IMR-90 (cell line): ENCODE measurements around the gene MMP14. TPM values are rescaled to one million over a fixed set of nuclear protein-coding genes. Genes with fewer than 3 reads are reported as not detected.
A peak's percentile ranks its signal among the peaks of the same experiment; 100 is the strongest.

Experiments
- ATAC-seq: fragments of 200-7000 bp; cut with Tn5 transposase; 2 replicates; pipeline ENCODE4 v1.9.1; 2020; ENCODE audit warnings: low read depth, mild to moderate bottlenecking, moderate library complexity
- Bru-seq: library from RNA; stranded (reverse); fragments of 400-500 nt; gene quantifications from one replicate; lab custom pipeline; 2021; lab: Mats Ljungman, UMichigan
- BruChase-seq, 2 experiments: library from RNA; stranded (reverse); fragments of 400-500 nt; gene quantifications; one replicate each; lab custom pipeline; 2021; lab: Mats Ljungman, UMichigan
- BruUV-seq: library from RNA; stranded (reverse); fragments of 400-500 nt; replicated peaks from 2 replicates; lab custom pipeline; 2021; lab: Mats Ljungman, UMichigan
- CTCF ChIA-PET: fragments of 300-600 bp; formaldehyde crosslinking; extraction: SDS; loops from one replicate; lab custom pipeline; 2021; ENCODE audit warnings: antibody characterized with exemption; lab: Yijun Ruan, JAX
- POLR2A ChIA-PET: fragments of 300-600 bp; sonication (Branson Sonifier 250); formaldehyde crosslinking; loops from one replicate; lab custom pipeline; 2022; ENCODE audit warnings: antibody characterized with exemption; ENCODE audit not compliant: unreplicated experiment; lab: Charles Lee
- DNase-seq: peaks from one replicate; pipeline ENCODE4 v3.0.0; 2013
- H2AFZ ChIP-seq: replicated peaks from 2 replicates; pipeline ENCODE3; 2013; ENCODE audit warnings: low read length, mild to moderate bottlenecking; ENCODE audit not compliant: poor library complexity
- H2AK5ac ChIP-seq: 2 replicates; pipeline ENCODE4 v1.6.1; 2013; ENCODE audit warnings: low read depth, low read length, inconsistent platforms
- H2AK9ac ChIP-seq: replicated peaks from 2 replicates; pipeline ENCODE3; 2013; ENCODE audit warnings: mild to moderate bottlenecking, low read depth, low read length, moderate library complexity; ENCODE audit not compliant: poor library complexity
- H2BK120ac ChIP-seq: 2 replicates; pipeline ENCODE4 v1.6.1; 2013; ENCODE audit warnings: low read depth, low read length, inconsistent platforms
- H2BK15ac ChIP-seq: 3 replicates; pipeline ENCODE4 v1.6.1; 2013; ENCODE audit warnings: low read depth, low read length, inconsistent platforms
- H2BK20ac ChIP-seq: 2 replicates; pipeline ENCODE4 v1.6.1; 2013; ENCODE audit warnings: low read depth, mild to moderate bottlenecking, inconsistent platforms, low read length, moderate library complexity
- H2BK5ac ChIP-seq: 2 replicates; pipeline ENCODE4 v1.6.1; 2013; ENCODE audit warnings: mild to moderate bottlenecking, low read depth, low read length, inconsistent platforms; ENCODE audit not compliant: poor library complexity, severe bottlenecking
- H3K14ac ChIP-seq: replicated peaks from 2 replicates; pipeline ENCODE4 v1.6.1; 2013; ENCODE audit warnings: low read depth, low read length, inconsistent platforms
- H3K18ac ChIP-seq: 2 replicates; pipeline ENCODE4 v1.6.1; 2013; ENCODE audit warnings: low read depth, low read length, control low read depth
- H3K23ac ChIP-seq: 2 replicates; pipeline ENCODE4 v1.6.1; 2013; ENCODE audit warnings: low read depth, low read length, inconsistent platforms
- H3K27ac ChIP-seq: 2 replicates; pipeline ENCODE4 v1.5.1; 2013; ENCODE audit warnings: mild to moderate bottlenecking, control low read depth, low read length; ENCODE audit not compliant: insufficient read depth
- H3K27me3 ChIP-seq: 2 replicates; pipeline ENCODE4 v1.6.1; 2013; ENCODE audit warnings: low read length; ENCODE audit not compliant: control insufficient read depth, insufficient read depth
- H3K36me3 ChIP-seq: 2 replicates; pipeline ENCODE4 v1.6.1; 2013; ENCODE audit warnings: low read length, mixed read lengths; ENCODE audit not compliant: control insufficient read depth, insufficient read depth
- H3K4ac ChIP-seq: 2 replicates; pipeline ENCODE4 v1.6.1; 2013; ENCODE audit warnings: low read depth, low read length, inconsistent platforms
- H3K4me1 ChIP-seq: 2 replicates; pipeline ENCODE4 v1.6.1; 2013; ENCODE audit warnings: low read length, mixed read lengths; ENCODE audit not compliant: control insufficient read depth, insufficient read depth
- H3K4me2 ChIP-seq: 2 replicates; pipeline ENCODE4 v1.6.1; 2013; ENCODE audit warnings: low read depth, mild to moderate bottlenecking, control low read depth, low read length, moderate library complexity
- H3K4me3 ChIP-seq: 2 replicates; pipeline ENCODE4 v1.5.1; 2013; ENCODE audit warnings: low read depth, mild to moderate bottlenecking, control low read depth, low read length, moderate library complexity; ENCODE audit not compliant: insufficient read depth
- H3K56ac ChIP-seq: 2 replicates; pipeline ENCODE4 v1.6.1; 2013; ENCODE audit warnings: low read length, inconsistent platforms; ENCODE audit not compliant: insufficient read depth; ENCODE audit errors: extremely low read depth
- H3K79me1 ChIP-seq, 2 experiments: 2 replicates each; pipeline ENCODE4 v1.6.1; 2013; ENCODE audit warnings: low read length in 2 of 2, inconsistent platforms in 1 of 2, low read depth in 1 of 2
- H3K9ac ChIP-seq: 2 replicates; pipeline ENCODE4 v1.6.1; 2013; ENCODE audit warnings: low read depth, low read length, control low read depth
- H3K9me1 ChIP-seq: 2 replicates; pipeline ENCODE4 v1.6.1; 2013; ENCODE audit warnings: low read length, inconsistent platforms; ENCODE audit not compliant: insufficient read depth
- H3K9me3 ChIP-seq: 2 replicates; pipeline ENCODE4 v1.6.1; 2013; ENCODE audit warnings: low read length; ENCODE audit not compliant: control insufficient read depth, insufficient read depth
- H4K20me1 ChIP-seq: 2 replicates; pipeline ENCODE4 v1.6.1; 2013; ENCODE audit warnings: low read length, inconsistent platforms; ENCODE audit not compliant: insufficient read depth
- H4K5ac ChIP-seq: 2 replicates; pipeline ENCODE4 v1.6.1; 2013; ENCODE audit warnings: mild to moderate bottlenecking, low read depth, low read length, control low read depth
- H4K8ac ChIP-seq, 2 experiments: 2 replicates each; pipeline ENCODE4 v1.6.1; 2013; ENCODE audit warnings: low read depth in 2 of 2, low read length in 2 of 2, control low read depth in 1 of 2, inconsistent platforms in 1 of 2
- H4K91ac ChIP-seq: 2 replicates; pipeline ENCODE4 v1.6.1; 2013; ENCODE audit warnings: low read depth, low read length, inconsistent platforms; ENCODE audit not compliant: insufficient read depth
- BHLHE40 ChIP-seq: fragments of 150-350 bp; IDR thresholded peaks from 2 replicates; pipeline ENCODE4 v1.6.1; 2016; ENCODE audit warnings: mild to moderate bottlenecking, low read depth, low read length
- CEBPB ChIP-seq: IDR thresholded peaks from 2 replicates; pipeline ENCODE4 v1.6.1; 2012; ENCODE audit warnings: low read depth, low read length, improper control_type of control experiment
- CHD1 ChIP-seq: IDR thresholded peaks from 2 replicates; pipeline ENCODE4 v1.6.1; 2012; ENCODE audit warnings: low read depth, low read length, improper control_type of control experiment
- MAFK ChIP-seq: IDR thresholded peaks from 2 replicates; pipeline ENCODE4 v1.6.1; 2012; ENCODE audit warnings: low read depth, low read length, improper control_type of control experiment
- RAD21 ChIP-seq: IDR thresholded peaks from 2 replicates; pipeline ENCODE4 v1.6.1; 2012; ENCODE audit warnings: low read length, improper control_type of control experiment
- RCOR1 ChIP-seq: IDR thresholded peaks from 2 replicates; pipeline ENCODE4 v1.6.1; 2012; ENCODE audit warnings: mild to moderate bottlenecking, low read length, improper control_type of control experiment; ENCODE audit not compliant: insufficient replicate concordance
- SMC3 ChIP-seq: fragments of 150-350 bp; IDR thresholded peaks from 2 replicates; pipeline ENCODE4 v1.6.1; 2016; ENCODE audit warnings: low read depth, mild to moderate bottlenecking, antibody characterized with exemption, low read length, moderate library complexity
- WGBS, 2 experiments: methylation state at CpG; one replicate each; pipeline versions ENCODE4 v1.1.5 to v1.1.7; 2013; ENCODE audit warnings: missing lambda C conversion rate in 2 of 2; ENCODE audit not compliant: insufficient read length in 1 of 2; ENCODE audit errors: extremely low coverage in 2 of 2; 5-methylcytosine and 5-hydroxymethylcytosine counted together
- dilution Hi-C: fragments of 300-500 bp; cut with HindIII; formaldehyde crosslinking; loops from one replicate; pipeline ENCODE4 v1.14.3; 2018; ENCODE audit warnings: low sequenced_read_pairs; ENCODE audit not compliant: unreplicated experiment
- in situ Hi-C: fragments of 300-500 bp; cut with MboI; formaldehyde crosslinking; loops from 3 replicates; pipeline ENCODE4 v1.14.3; 2019; ENCODE audit warnings: low sequenced_read_pairs, inconsistent platforms, mixed read lengths
- intact Hi-C: fragments of 100-400 bp; cut with micrococcal nuclease; formaldehyde crosslinking; loops from 2 replicates; pipeline ENCODE4 v1.10.0; 2022
- long read RNA-seq: library from polyadenylated mRNA; unstranded; transcript quantifications from one replicate; pipeline ENCODE4 v2.0.0, GENCODE V29; 2021; ENCODE audit not compliant: unreplicated experiment
- polyA plus RNA-seq, 3 experiments: library from polyadenylated mRNA; depleted of rRNA; stranded (reverse); fragments of >200 nt; gene quantifications; 2 replicates each; pipeline ENCODE4 v1.2.3, GENCODE V29; 2012; ENCODE audit warnings: low replicate concordance in 1 of 3
- total RNA-seq: library from RNA; depleted of rRNA; stranded (reverse); fragments of >200 nt; gene quantifications from 2 replicates; pipeline ENCODE4 v1.2.3, GENCODE V29; 2012; rRNA removed
- TF ChIP-seq, protein P1 (sequence below): conservative IDR thresholded peaks from 2 replicates; pipeline ENCODE4 v1.5.1; 2012; ENCODE audit warnings: mild to moderate bottlenecking, low read depth, low read length, improper control_type of control experiment
- TF ChIP-seq, protein P2 (sequence below): fragments of 150-350 bp; IDR thresholded peaks from 2 replicates; pipeline ENCODE4 v1.6.1; 2017; ENCODE audit warnings: mild to moderate bottlenecking, antibody characterized with exemption, low read length, low read depth
- TF ChIP-seq, protein P3 (sequence below): fragments of 150-350 bp; IDR thresholded peaks from 2 replicates; pipeline ENCODE4 v1.6.1; 2016; ENCODE audit warnings: low read depth, mild to moderate bottlenecking, low read length, moderate library complexity, borderline replicate concordance

Gene MMP14
- total RNA-seq: 124 and 156 TPM in 2 replicates
- 315 and 375 TPM in 2 replicates for polyA plus RNA-seq (2012; rRNA removed)
- polyA plus RNA-seq (2012; cell fraction: cytosol; rRNA removed): 185 and 358 TPM in 2 replicates
- 492 and 622 TPM in 2 replicates for polyA plus RNA-seq (2012; cell fraction: nucleus; rRNA removed; ENCODE audit: low replicate concordance)
- Bru-seq, nascent RNA: percentile 96 among the genes with signal in this experiment
- BruChase-seq, experiment 1, labeled RNA remaining after a 6-hour chase: percentile 99 among the genes with signal in this experiment
- percentile 98 among the genes with signal in this experiment for BruChase-seq, experiment 2, labeled RNA remaining after a 2-hour chase
- long read RNA-seq, transcript MMP14-201 (10 exons, 3,732 nt): major isoform, 14 of 55 reads
- long read RNA-seq, partial matches to known transcripts: 38 of 55 reads
- long read RNA-seq, other reads (novel, unspliced or antisense): 3 of 55 reads

DNA sequence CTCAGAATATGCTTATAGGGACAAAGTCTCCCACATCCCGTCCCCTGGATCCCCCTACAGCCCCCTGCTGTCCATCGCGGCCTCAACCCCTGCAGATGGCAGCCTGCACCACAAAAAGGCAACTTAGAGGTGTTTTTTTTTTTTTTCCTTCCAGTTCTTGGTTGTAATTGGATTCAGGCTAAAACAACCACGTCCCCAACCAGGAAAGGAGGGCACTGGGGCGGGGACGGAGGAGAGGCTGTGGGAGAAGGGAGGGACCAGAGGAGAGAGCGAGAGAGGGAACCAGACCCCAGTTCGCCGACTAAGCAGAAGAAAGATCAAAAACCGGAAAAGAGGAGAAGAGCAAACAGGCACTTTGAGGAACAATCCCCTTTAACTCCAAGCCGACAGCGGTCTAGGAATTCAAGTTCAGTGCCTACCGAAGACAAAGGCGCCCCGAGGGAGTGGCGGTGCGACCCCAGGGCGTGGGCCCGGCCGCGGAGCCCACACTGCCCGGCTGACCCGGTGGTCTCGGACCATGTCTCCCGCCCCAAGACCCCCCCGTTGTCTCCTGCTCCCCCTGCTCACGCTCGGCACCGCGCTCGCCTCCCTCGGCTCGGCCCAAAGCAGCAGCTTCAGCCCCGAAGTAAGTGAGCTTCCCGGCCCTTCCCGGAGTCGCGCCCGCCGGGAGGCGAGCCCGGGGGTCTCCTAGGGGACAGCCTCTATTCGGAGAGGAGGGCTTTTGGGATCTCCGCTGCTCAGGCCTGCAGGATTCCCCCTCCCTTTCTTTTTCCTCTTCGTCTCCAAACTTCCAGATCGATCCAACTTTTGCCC lies at the start of gene MMP14:
Gene MMP14, plus strand, starts transcription at position 285 of the 813 bp plus-strand sequence. Its CDS starts 233 bp downstream, at position 518.
- Histone ChIP-seq H3K18ac (peak within 1 kb of the TSS; percentile 77; the same call in 1 of the 2 replicates), H2BK5ac (peak within 1 kb of the TSS; percentile 77), H2BK120ac (peak within 1 kb of the TSS; percentile 55), H3K27ac (peak within 1 kb of the TSS; percentile 96), H4K5ac (peak within 1 kb of the TSS; percentile 81), H2AK9ac (peak within 1 kb of the TSS; percentile 96), H3K27me3 (no peaks in the 10 kb centered on the region), H3K36me3 (peaks cover 28% of the 10 kb centered on the region), H3K4ac (peak within 1 kb of the TSS; percentile 93), H2BK20ac (peak within 1 kb of the TSS; percentile 44; the same call in 1 of the 2 replicates), H4K20me1 (peaks cover 27% of the 10 kb centered on the region), H2AK5ac (peak within 1 kb of the TSS; percentile 79), H3K9ac (peak within 1 kb of the TSS; percentile 94), H3K4me2 (peak within 1 kb of the TSS; percentile 81), H3K9me1 (peaks cover 12% of the 10 kb centered on the region), H3K4me3 (peak within 1 kb of the TSS; percentile 64), H3K79me1 (peaks cover 6 to 45% of the 10 kb centered on the region in 2 experiments; a peak in 3 of 4 replicates), H2AFZ (peak within 1 kb of the TSS; percentile 71), H2BK15ac (peak within 1 kb of the TSS; percentile 45; the same call in 1 of the 3 replicates), H3K56ac (peak within 1 kb of the TSS; percentile 94), H3K23ac (peak within 1 kb of the TSS; percentile 90), H4K8ac (peak within 1 kb of the TSS; percentile 89 to 95), H3K14ac (peak within 1 kb of the TSS; percentile 68), H3K9me3 (no peaks in the 10 kb centered on the region), H3K4me1 (peaks cover 13% of the 10 kb centered on the region), H4K91ac (peak within 1 kb of the TSS; percentile 93)
- CTCF ChIA-PET: interaction anchor here (0.6 to 1.6 kb wide), 5 partner anchors 14 to 266 kb away, joined by 3 to 9 read pairs (median 3); no protein-coding TSS in a partner anchor
- BruUV-seq: TSS peak; percentile 88
- ATAC-seq (peak; percentile 77), DNase-seq (peak; percentile 89)
- WGBS, 2 experiments: 0% methylated on average over 8 of the region's 46 CpGs; no CpG with 5 or more reads in 1 of the 2 experiments
- dilution Hi-C loops (no loop called here), in situ Hi-C loops (no loop called here), intact Hi-C loops (loop anchor here (1.0 to 5.0 kb wide), 7 partner anchors 17 to 279 kb away; partner anchors contain the start of genes AJUBA and RBM23)
- POLR2A ChIA-PET: interaction anchor here (3.6 kb wide), 1 partner anchor 15 kb away, joined by 25 read pairs; no protein-coding TSS in a partner anchor
- TF ChIP-seq RCOR1 (no peak), SMC3 (peak; percentile 58), RAD21 (peak; percentile 61), CEBPB (no peak), CHD1 (peak; percentile 43; the same call in 1 of the 2 replicates), BHLHE40 (no peak), MAFK (no peak; the same call in 1 of the 2 replicates)
- TF ChIP-seq, protein P1, sequence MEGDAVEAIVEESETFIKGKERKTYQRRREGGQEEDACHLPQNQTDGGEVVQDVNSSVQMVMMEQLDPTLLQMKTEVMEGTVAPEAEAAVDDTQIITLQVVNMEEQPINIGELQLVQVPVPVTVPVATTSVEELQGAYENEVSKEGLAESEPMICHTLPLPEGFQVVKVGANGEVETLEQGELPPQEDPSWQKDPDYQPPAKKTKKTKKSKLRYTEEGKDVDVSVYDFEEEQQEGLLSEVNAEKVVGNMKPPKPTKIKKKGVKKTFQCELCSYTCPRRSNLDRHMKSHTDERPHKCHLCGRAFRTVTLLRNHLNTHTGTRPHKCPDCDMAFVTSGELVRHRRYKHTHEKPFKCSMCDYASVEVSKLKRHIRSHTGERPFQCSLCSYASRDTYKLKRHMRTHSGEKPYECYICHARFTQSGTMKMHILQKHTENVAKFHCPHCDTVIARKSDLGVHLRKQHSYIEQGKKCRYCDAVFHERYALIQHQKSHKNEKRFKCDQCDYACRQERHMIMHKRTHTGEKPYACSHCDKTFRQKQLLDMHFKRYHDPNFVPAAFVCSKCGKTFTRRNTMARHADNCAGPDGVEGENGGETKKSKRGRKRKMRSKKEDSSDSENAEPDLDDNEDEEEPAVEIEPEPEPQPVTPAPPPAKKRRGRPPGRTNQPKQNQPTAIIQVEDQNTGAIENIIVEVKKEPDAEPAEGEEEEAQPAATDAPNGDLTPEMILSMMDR: peak; percentile 68
- TF ChIP-seq, protein P2, sequence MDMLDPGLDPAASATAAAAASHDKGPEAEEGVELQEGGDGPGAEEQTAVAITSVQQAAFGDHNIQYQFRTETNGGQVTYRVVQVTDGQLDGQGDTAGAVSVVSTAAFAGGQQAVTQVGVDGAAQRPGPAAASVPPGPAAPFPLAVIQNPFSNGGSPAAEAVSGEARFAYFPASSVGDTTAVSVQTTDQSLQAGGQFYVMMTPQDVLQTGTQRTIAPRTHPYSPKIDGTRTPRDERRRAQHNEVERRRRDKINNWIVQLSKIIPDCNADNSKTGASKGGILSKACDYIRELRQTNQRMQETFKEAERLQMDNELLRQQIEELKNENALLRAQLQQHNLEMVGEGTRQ: no peak
- TF ChIP-seq, protein P3, sequence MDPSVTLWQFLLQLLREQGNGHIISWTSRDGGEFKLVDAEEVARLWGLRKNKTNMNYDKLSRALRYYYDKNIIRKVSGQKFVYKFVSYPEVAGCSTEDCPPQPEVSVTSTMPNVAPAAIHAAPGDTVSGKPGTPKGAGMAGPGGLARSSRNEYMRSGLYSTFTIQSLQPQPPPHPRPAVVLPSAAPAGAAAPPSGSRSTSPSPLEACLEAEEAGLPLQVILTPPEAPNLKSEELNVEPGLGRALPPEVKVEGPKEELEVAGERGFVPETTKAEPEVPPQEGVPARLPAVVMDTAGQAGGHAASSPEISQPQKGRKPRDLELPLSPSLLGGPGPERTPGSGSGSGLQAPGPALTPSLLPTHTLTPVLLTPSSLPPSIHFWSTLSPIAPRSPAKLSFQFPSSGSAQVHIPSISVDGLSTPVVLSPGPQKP: no peak
